Mesendoderm (in vitro differentiated cells): ENCODE data around the gene METTL21C. TPM values are rescaled to one million over a fixed set of nuclear protein-coding genes. Genes with fewer than 3 reads are reported as not detected.
A peak's percentile ranks its signal among the peaks of the same experiment; 100 is the strongest.

Source experiments
- DNase-seq: peaks from one replicate; pipeline ENCODE4 v3.0.0; 2013
- H2AK5ac ChIP-seq: 2 replicates; pipeline ENCODE4 v1.6.1; 2013; ENCODE audit warnings: low read length, inconsistent platforms
- H2BK120ac ChIP-seq: 2 replicates; pipeline ENCODE4 v1.6.1; 2013; ENCODE audit warnings: low read depth, mild to moderate bottlenecking, low read length, moderate library complexity, mixed read lengths
- H2BK15ac ChIP-seq: replicated peaks from 2 replicates; pipeline ENCODE4 v1.6.1; 2013; ENCODE audit warnings: low read depth, mild to moderate bottlenecking, moderate library complexity
- H2BK5ac ChIP-seq: 2 replicates; pipeline ENCODE4 v1.6.1; 2013; ENCODE audit warnings: low read length, inconsistent platforms
- H3K18ac ChIP-seq: 2 replicates; pipeline ENCODE4 v1.6.1; 2013; ENCODE audit warnings: mild to moderate bottlenecking, low read length, mixed read lengths
- H3K23ac ChIP-seq: one replicate; pipeline ENCODE4 v1.6.1; 2013; ENCODE audit warnings: low read length
- H3K27ac ChIP-seq: 2 replicates; pipeline ENCODE4 v1.5.1; 2013; ENCODE audit warnings: low read depth, mild to moderate bottlenecking, inconsistent platforms, low read length, moderate library complexity
- H3K27me3 ChIP-seq: 2 replicates; pipeline ENCODE4 v1.6.1; 2013; ENCODE audit warnings: low read length, control low read depth, mild to moderate bottlenecking, inconsistent platforms; ENCODE audit not compliant: insufficient read depth, poor library complexity
- H3K36me3 ChIP-seq: 2 replicates; pipeline ENCODE4 v1.6.1; 2013; ENCODE audit warnings: low read length, inconsistent platforms; ENCODE audit not compliant: control insufficient read depth, insufficient read depth
- H3K4ac ChIP-seq: one replicate; pipeline ENCODE4 v1.6.1; 2013; ENCODE audit warnings: low read depth, mild to moderate bottlenecking, low read length, moderate library complexity
- H3K4me1 ChIP-seq: 2 replicates; pipeline ENCODE4 v1.6.1; 2013; ENCODE audit warnings: low read depth, low read length, inconsistent platforms; ENCODE audit not compliant: control insufficient read depth
- H3K4me2 ChIP-seq: 2 replicates; pipeline ENCODE4 v1.6.1; 2013; ENCODE audit warnings: low read length
- H3K4me3 ChIP-seq: 2 replicates; pipeline ENCODE4 v1.5.1; 2013; ENCODE audit warnings: mild to moderate bottlenecking, low read length
- H3K56ac ChIP-seq: one replicate; pipeline ENCODE4 v1.6.1; 2013; ENCODE audit warnings: low read length
- H3K79me1 ChIP-seq: 2 replicates; pipeline ENCODE4 v1.6.1; 2013; ENCODE audit warnings: low read length, inconsistent platforms
- H3K79me2 ChIP-seq: 2 replicates; pipeline ENCODE4 v1.6.1; 2013; ENCODE audit warnings: mild to moderate bottlenecking, low read length; ENCODE audit not compliant: control insufficient read depth, insufficient read depth
- H3K9ac ChIP-seq: 2 replicates; pipeline ENCODE4 v1.6.1; 2013; ENCODE audit warnings: low read length, inconsistent platforms
- H4K5ac ChIP-seq: one replicate; pipeline ENCODE4 v1.6.1; 2013; ENCODE audit warnings: low read length
- H4K8ac ChIP-seq: one replicate; pipeline ENCODE4 v1.6.1; 2013; ENCODE audit warnings: low read depth, mild to moderate bottlenecking, control low read depth, low read length, moderate library complexity
- WGBS: extraction: QIAGEN DNeasy Blood & Tissue Kit; methylation state at CpG from one replicate; pipeline ENCODE4 v1.1.7; 2013; ENCODE audit warnings: low lambda C conversion rate, missing lambda C conversion rate; ENCODE audit not compliant: insufficient coverage; ENCODE audit errors: extremely low coverage; 5-methylcytosine and 5-hydroxymethylcytosine counted together
- polyA plus RNA-seq, 2 experiments: library from polyadenylated mRNA; stranded (reverse); fragments of 200-250 nt; gene quantifications; one replicate each; pipeline ENCODE4 v1.2.3, GENCODE V29; 2013

Gene METTL21C
- polyA plus RNA-seq (2013, experiment 1 of 2): not detected
- not detected for polyA plus RNA-seq (2013, experiment 2 of 2)

DNA sequence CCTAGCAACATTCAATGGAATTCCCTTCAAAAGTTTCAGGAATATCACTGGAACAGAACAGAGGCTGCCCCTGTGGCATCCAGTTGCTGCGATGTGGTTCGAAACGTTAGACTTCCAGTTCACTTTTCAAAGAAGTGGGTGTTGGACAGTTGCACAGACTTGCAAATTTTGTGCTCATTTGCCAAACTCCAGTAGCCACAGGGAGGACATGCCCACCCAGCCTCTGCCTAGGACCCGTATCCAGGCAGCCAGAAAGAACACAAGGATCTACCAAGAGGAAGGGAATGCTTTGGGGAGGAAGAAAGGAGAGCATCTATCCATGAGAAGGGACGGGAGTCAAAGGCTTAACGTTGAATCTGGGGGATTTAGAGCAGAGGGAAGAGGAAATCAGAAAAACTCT, at the start of gene METTL21C:
Gene METTL21C (minus strand): TSS at position 108 of the 400 bp plus-strand sequence. CDS start 546 bp downstream, outside the sequence.
- no peak within 1 kb of the TSS for H3K18ac ChIP-seq
- H3K9ac ChIP-seq: no peak within 1 kb of the TSS
- H3K36me3 ChIP-seq: no peaks in the 10 kb centered on the region
- H4K5ac ChIP-seq: no peak within 1 kb of the TSS
- peaks cover 2% of the 10 kb centered on the region for H3K4me1 ChIP-seq
- no peaks in the 10 kb centered on the region for H3K79me1 ChIP-seq
- no peak within 1 kb of the TSS for H2AK5ac ChIP-seq
- H2BK120ac ChIP-seq: no peak within 1 kb of the TSS
- H2BK15ac ChIP-seq: no peak within 1 kb of the TSS
- H3K27me3 ChIP-seq: no peaks in the 10 kb centered on the region
- H3K23ac ChIP-seq: no peak within 1 kb of the TSS
- H3K27ac ChIP-seq: no peak within 1 kb of the TSS
- no peak within 1 kb of the TSS for H2BK5ac ChIP-seq
- WGBS: no CpG with 5 or more reads among the region's 6 CpGs
- H3K4me3 ChIP-seq: no peak within 1 kb of the TSS
- DNase-seq: no peak
- H3K56ac ChIP-seq: no peak within 1 kb of the TSS
- H3K79me2 ChIP-seq: no peaks in the 10 kb centered on the region
- no peak within 1 kb of the TSS for H4K8ac ChIP-seq
- no peak within 1 kb of the TSS for H3K4me2 ChIP-seq
- H3K4ac ChIP-seq: no peak within 1 kb of the TSS

DNA sequence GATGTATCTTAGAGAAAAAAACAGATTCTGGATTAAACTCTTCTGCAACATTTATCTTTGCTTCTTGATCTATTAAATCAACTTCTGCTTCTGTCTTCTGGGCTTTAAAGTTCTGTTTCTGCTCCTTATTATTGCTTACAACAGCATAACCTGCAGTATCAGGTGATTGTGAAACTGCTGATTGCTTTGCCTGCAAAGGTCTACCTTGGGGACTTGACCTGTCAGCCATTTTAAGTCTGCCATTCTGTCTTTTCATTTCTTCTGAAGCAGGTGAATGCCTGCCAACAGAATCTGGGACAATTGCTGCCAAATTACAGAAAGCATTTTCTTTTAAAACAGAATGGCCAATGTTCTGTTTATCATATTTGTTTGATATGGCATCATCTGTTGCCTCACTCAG, 47.7 kb upstream of the METTL21C start:
- Histone ChIP-seq H3K4me3 (no peak overlapping the region), H3K56ac (no peak overlapping the region)

DNA sequence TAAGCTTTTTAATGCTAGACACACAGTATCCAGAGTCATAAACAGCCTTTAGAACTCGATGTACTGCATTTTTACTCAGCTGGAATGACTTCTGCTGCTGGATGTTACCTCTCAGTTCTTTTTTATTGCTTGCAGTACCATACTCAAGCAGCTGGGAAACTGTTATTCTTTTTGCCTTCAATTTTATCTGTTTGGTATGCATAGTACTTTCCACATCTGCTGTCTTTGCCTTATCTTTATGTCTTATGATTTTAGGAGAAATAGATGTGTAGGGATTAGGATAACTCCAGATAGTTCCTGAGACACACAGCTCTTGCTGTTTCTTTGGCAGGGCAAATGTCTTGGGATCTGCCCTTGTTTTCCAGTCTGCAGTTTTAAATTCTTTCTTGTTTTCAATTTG, 47.3 kb upstream of the METTL21C start:
- no peak overlapping the region for H4K5ac ChIP-seq
- no peaks in the 10 kb centered on the region for H3K27me3 ChIP-seq
- no peaks in the 10 kb centered on the region for H3K4me1 ChIP-seq
- H2AK5ac ChIP-seq: no peak overlapping the region
- H3K4me2 ChIP-seq: no peak overlapping the region
- no peak overlapping the region for H3K4ac ChIP-seq
- H3K4me3 ChIP-seq: no peak overlapping the region
- no peak overlapping the region for H3K9ac ChIP-seq
- no CpG with 5 or more reads among the region's 1 CpG for WGBS
- H3K27ac ChIP-seq: no peak overlapping the region
- H3K23ac ChIP-seq: no peak overlapping the region
- no peak overlapping the region for H3K56ac ChIP-seq
- no peak for DNase-seq
- no peak overlapping the region for H2BK120ac ChIP-seq
- H3K79me2 ChIP-seq: no peaks in the 10 kb centered on the region
- no peaks in the 10 kb centered on the region for H3K36me3 ChIP-seq
- H3K18ac ChIP-seq: no peak overlapping the region
- no peak overlapping the region for H2BK15ac ChIP-seq
- H2BK5ac ChIP-seq: no peak overlapping the region
- no peaks in the 10 kb centered on the region for H3K79me1 ChIP-seq
- no peak overlapping the region for H4K8ac ChIP-seq

More for the DNA sequence above, 47.7 kb upstream of the METTL21C start:
- Histone ChIP-seq H3K36me3 (no peaks in the 10 kb centered on the region), H3K4ac (no peak overlapping the region), H3K4me1 (no peaks in the 10 kb centered on the region), H3K79me2 (no peaks in the 10 kb centered on the region), H4K5ac (no peak overlapping the region), H2BK120ac (no peak overlapping the region), H3K4me2 (no peak overlapping the region), H3K27me3 (no peaks in the 10 kb centered on the region), H2AK5ac (no peak overlapping the region), H2BK5ac (no peak overlapping the region), H3K9ac (no peak overlapping the region), H3K23ac (no peak overlapping the region), H3K79me1 (no peaks in the 10 kb centered on the region), H3K27ac (no peak overlapping the region), H3K18ac (no peak overlapping the region), H2BK15ac (no peak overlapping the region), H4K8ac (no peak overlapping the region)
- no peak for DNase-seq

DNA sequence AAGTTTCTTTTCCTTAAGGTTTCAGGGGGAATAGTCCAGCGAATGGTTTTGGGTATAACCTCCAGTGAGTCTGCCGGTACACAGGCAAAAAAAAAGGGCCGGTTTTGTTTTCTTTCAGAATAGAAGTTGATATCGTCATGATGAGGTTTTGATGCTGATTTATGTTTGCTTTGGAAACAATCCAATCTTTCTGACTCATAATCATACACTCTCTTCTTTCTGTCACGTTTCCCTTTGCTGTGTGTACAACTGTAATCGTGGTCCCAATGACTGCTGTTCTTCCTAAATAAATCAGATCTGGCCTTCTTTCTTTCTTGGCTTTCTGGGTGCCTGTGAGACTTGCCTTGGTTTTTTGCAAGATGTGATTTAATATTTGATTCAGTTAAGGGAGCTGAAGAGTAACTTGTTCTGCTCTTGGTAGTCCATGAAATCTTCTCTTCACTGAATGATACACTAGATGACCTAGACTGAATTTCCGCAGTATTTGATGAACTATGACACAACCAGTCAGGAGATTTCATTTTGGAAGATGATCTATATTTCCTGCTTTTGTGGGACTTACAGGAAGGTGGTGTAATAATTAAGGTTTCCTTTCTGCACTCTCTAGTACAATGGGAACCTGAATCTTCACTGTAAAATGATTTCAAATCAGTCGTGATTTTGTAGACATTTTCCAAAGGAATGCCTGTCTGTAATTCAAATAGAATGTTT, 34.9 kb upstream of the METTL21C start:
- no peak overlapping the region for H2AK5ac ChIP-seq
- no peak overlapping the region for H2BK120ac ChIP-seq
- H3K36me3 ChIP-seq: no peaks in the 10 kb centered on the region
- H3K79me2 ChIP-seq: no peaks in the 10 kb centered on the region
- no peaks in the 10 kb centered on the region for H3K27me3 ChIP-seq
- no CpG with 5 or more reads among the region's 8 CpGs for WGBS
- no peak overlapping the region for H3K4me3 ChIP-seq
- H2BK15ac ChIP-seq: no peak overlapping the region
- H4K8ac ChIP-seq: no peak overlapping the region
- H3K56ac ChIP-seq: no peak overlapping the region
- no peak overlapping the region for H4K5ac ChIP-seq
- no peak overlapping the region for H3K9ac ChIP-seq
- DNase-seq: no peak
- no peak overlapping the region for H3K4ac ChIP-seq
- H3K4me1 ChIP-seq: no peaks in the 10 kb centered on the region
- H3K79me1 ChIP-seq: no peaks in the 10 kb centered on the region
- H2BK5ac ChIP-seq: no peak overlapping the region
- no peak overlapping the region for H3K23ac ChIP-seq
- no peak overlapping the region for H3K18ac ChIP-seq
- no peak overlapping the region for H3K4me2 ChIP-seq
- H3K27ac ChIP-seq: no peak overlapping the region

DNA sequence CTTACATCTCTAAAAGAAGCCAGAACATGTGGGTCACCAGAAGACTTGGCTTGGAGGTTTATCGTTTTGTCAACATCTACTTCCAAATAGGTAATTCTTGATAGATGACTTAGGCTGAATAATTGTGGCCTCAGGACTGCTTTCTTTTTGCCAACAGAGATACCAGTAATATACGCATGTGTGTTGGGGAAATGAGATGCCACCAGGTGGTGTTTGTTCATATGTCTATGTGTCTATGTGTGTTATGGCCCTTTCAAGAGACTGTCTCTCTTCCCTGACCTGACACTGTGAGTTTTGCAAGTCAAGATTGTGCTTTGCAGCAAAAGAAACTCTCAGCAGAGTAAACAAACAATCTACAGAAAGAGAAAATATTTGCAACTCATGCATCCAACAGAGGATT, 31.6 kb upstream of the METTL21C start:
- H3K9ac ChIP-seq: no peak overlapping the region
- no peak overlapping the region for H3K4ac ChIP-seq
- no peak overlapping the region for H3K27ac ChIP-seq
- no CpG with 5 or more reads among the region's 2 CpGs for WGBS
- no peaks in the 10 kb centered on the region for H3K36me3 ChIP-seq
- no peaks in the 10 kb centered on the region for H3K79me1 ChIP-seq
- H2BK5ac ChIP-seq: no peak overlapping the region
- H3K18ac ChIP-seq: no peak overlapping the region
- no peak for DNase-seq
- H3K4me1 ChIP-seq: no peaks in the 10 kb centered on the region
- H3K4me3 ChIP-seq: no peak overlapping the region
- no peaks in the 10 kb centered on the region for H3K27me3 ChIP-seq
- no peak overlapping the region for H4K8ac ChIP-seq
- no peaks in the 10 kb centered on the region for H3K79me2 ChIP-seq
- H2AK5ac ChIP-seq: no peak overlapping the region
- H3K56ac ChIP-seq: no peak overlapping the region
- no peak overlapping the region for H3K23ac ChIP-seq
- H3K4me2 ChIP-seq: no peak overlapping the region
- no peak overlapping the region for H2BK120ac ChIP-seq
- H4K5ac ChIP-seq: no peak overlapping the region
- H2BK15ac ChIP-seq: no peak overlapping the region

DNA sequence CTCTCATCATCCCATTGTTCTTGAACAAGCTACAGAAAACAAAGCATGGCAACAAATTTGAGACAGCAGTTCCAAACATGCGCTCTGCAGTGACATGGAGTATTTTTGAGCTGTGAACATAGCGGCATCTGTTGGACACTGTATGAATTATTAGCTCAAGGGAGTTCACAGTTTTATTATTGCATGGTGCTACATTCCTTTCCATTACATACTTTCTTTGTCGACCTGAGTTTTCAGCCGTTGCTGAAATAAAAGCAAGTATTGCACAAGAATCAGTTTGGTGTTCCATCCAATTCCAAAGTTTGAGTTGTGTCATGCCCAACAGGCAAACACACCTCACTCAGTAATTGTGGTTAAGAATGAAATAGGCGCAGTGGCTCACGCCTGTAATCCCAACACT, 30.1 kb upstream of the METTL21C start:
- H3K4ac ChIP-seq: no peak overlapping the region
- H3K27ac ChIP-seq: no peak overlapping the region
- no peak overlapping the region for H2AK5ac ChIP-seq
- H3K79me1 ChIP-seq: no peaks in the 10 kb centered on the region
- H3K9ac ChIP-seq: no peak overlapping the region
- H3K18ac ChIP-seq: no peak overlapping the region
- no peak overlapping the region for H2BK15ac ChIP-seq
- no CpG with 5 or more reads among the region's 6 CpGs for WGBS
- H3K4me3 ChIP-seq: no peak overlapping the region
- no peak overlapping the region for H3K23ac ChIP-seq
- no peak overlapping the region for H4K5ac ChIP-seq
- H2BK5ac ChIP-seq: no peak overlapping the region
- DNase-seq: peak; percentile 7
- H3K4me2 ChIP-seq: no peak overlapping the region
- H3K79me2 ChIP-seq: no peaks in the 10 kb centered on the region
- H3K4me1 ChIP-seq: no peaks in the 10 kb centered on the region
- no peak overlapping the region for H2BK120ac ChIP-seq
- no peak overlapping the region for H4K8ac ChIP-seq
- H3K56ac ChIP-seq: no peak overlapping the region
- H3K27me3 ChIP-seq: no peaks in the 10 kb centered on the region
- no peaks in the 10 kb centered on the region for H3K36me3 ChIP-seq
